A549 (cell line): ENCODE data around the gene MDM1. TPM values are rescaled to one million over a fixed set of nuclear protein-coding genes. Genes with fewer than 3 reads are reported as not detected.

Source experiments
- ATAC-seq, 2 experiments: fragments of 200-7000 bp in 1 of 2; fragments of >200 bp in 1 of 2; cut with Nextera tagmentation in 1 of 2; cut with Tn5 transposase in 1 of 2; 3 replicates each; pipeline versions ENCODE4 v1.8.0 to v1.9.1; 2018 to 2020; ENCODE audit warnings: mild to moderate bottlenecking in 1 of 2, moderate library complexity in 1 of 2
- CTCF ChIA-PET: fragments of 300-600 bp; sonication (Branson Sonifier 250); formaldehyde crosslinking; extraction: SDS; loops from one replicate; lab custom pipeline; 2021; ENCODE audit warnings: antibody characterized with exemption, inconsistent platforms; lab: Yijun Ruan, JAX
- POLR2A ChIA-PET: fragments of 350-600 bp; formaldehyde crosslinking; extraction: SDS; loops from one replicate; lab custom pipeline; 2021; ENCODE audit warnings: antibody characterized with exemption, inconsistent platforms; lab: Yijun Ruan, JAX
- DNase-seq, 2 experiments: peaks; one replicate each; pipeline versions ENCODE4 v3.0.0 to v3.0.0-alpha.2; 2011 to 2016; ENCODE audit warnings: low read depth in 1 of 2, low spot score in 1 of 2
- FAIRE-seq: peaks from 2 replicates; lab custom pipeline; 2011; peaks lifted over from hg19 to GRCh38; lab: Jason Lieb, UNC
- H3K27ac ChIP-seq, 2 experiments: fragments of >200 bp; sonication (Bioruptor Twin); formaldehyde crosslinking; 3 replicates each; pipeline ENCODE4 v1.5.1; 2016 to 2017
- H3K4me1 ChIP-seq: fragments of >200 bp; sonication (Bioruptor Twin); formaldehyde crosslinking; 3 replicates; pipeline ENCODE4 v1.6.1; 2016
- H3K4me2 ChIP-seq: fragments of >200 bp; sonication (Bioruptor Twin); formaldehyde crosslinking; 3 replicates; pipeline ENCODE4 v1.6.1; 2016
- H3K4me3 ChIP-seq: fragments of >200 bp; sonication (Bioruptor Twin); formaldehyde crosslinking; 3 replicates; pipeline ENCODE4 v1.5.1; 2016
- H3K9me3 ChIP-seq: fragments of >200 bp; sonication (Bioruptor Twin); formaldehyde crosslinking; 3 replicates; pipeline ENCODE4 v1.6.1; 2016
- BHLHE40 ChIP-seq: IDR thresholded peaks from 2 replicates; pipeline ENCODE4 v1.6.1; 2012; ENCODE audit warnings: low read depth, low read length, inconsistent platforms
- CHD2 ChIP-seq: fragments of 150-350 bp; IDR thresholded peaks from 2 replicates; pipeline ENCODE4 v1.6.1; 2014; ENCODE audit warnings: low read length; ENCODE audit not compliant: partially characterized antibody
- EHMT2 ChIP-seq: fragments of 200-600 bp; sonication (generic); IDR thresholded peaks from 2 replicates; pipeline ENCODE4 v1.6.1; 2016; ENCODE audit warnings: antibody characterized with exemption, low read depth, mild to moderate bottlenecking, moderate library complexity
- ESRRA ChIP-seq: fragments of 150-350 bp; IDR thresholded peaks from 2 replicates; pipeline ENCODE4 v1.6.1; 2014; ENCODE audit warnings: mild to moderate bottlenecking, low read length, borderline replicate concordance
- FOSB ChIP-seq: fragments of 250-450 bp; sonication (Bioruptor Pico); IDR thresholded peaks from 2 replicates; pipeline ENCODE4 v1.5.0; 2020; ENCODE audit warnings: mild to moderate bottlenecking, moderate library complexity
- GATA3 ChIP-seq: IDR thresholded peaks from 2 replicates; pipeline ENCODE4 v1.6.1; 2012; ENCODE audit warnings: borderline replicate concordance
- HEYL ChIP-seq: fragments of 250-450 bp; sonication (Bioruptor Pico); IDR thresholded peaks from 2 replicates; pipeline ENCODE4 v1.8.0; 2021; ENCODE audit warnings: mild to moderate bottlenecking, moderate library complexity
- HOXB13 ChIP-seq: fragments of 250-450 bp; sonication (Bioruptor Pico); IDR thresholded peaks from 2 replicates; pipeline ENCODE4 v1.5.0; 2020; ENCODE audit warnings: low read depth, mild to moderate bottlenecking, moderate library complexity
- JUN ChIP-seq, 2 experiments: fragments of >200 bp; sonication (Bioruptor Twin); formaldehyde crosslinking; IDR thresholded peaks; 2 replicates in 1 of 2; 3 replicates in 1 of 2; pipeline ENCODE4 v1.6.1; 2016 to 2017
- JUNB ChIP-seq: fragments of >200 bp; sonication (Bioruptor Twin); formaldehyde crosslinking; IDR thresholded peaks from 2 replicates; pipeline ENCODE4 v1.6.1; 2016
- MAFK ChIP-seq: fragments of 450-650 bp; IDR thresholded peaks from 2 replicates; pipeline ENCODE4 v1.6.1; 2014; ENCODE audit not compliant: partially characterized antibody
- MYC ChIP-seq: IDR thresholded peaks from 2 replicates; pipeline ENCODE4 v1.6.1; 2012; ENCODE audit warnings: mild to moderate bottlenecking, inconsistent platforms, low read length, improper control_type of control experiment, borderline replicate concordance
- NFE2L2 ChIP-seq: fragments of 150-350 bp; conservative IDR thresholded peaks from 2 replicates; pipeline ENCODE4 v1.6.1; 2014; ENCODE audit warnings: low read length
- NR3C1 ChIP-seq: fragments of >200 bp; sonication (Bioruptor Twin); formaldehyde crosslinking; IDR thresholded peaks from 3 replicates; pipeline ENCODE4 v1.6.1; 2017
- PHF8 ChIP-seq: fragments of 200-600 bp; sonication (generic); IDR thresholded peaks from 2 replicates; pipeline ENCODE4 v1.6.1; 2016; ENCODE audit warnings: low read depth, mild to moderate bottlenecking, antibody characterized with exemption, moderate library complexity, borderline replicate concordance
- ZFP36 ChIP-seq: fragments of 450-650 bp; IDR thresholded peaks from 2 replicates; pipeline ENCODE4 v1.6.1; 2014; ENCODE audit warnings: borderline replicate concordance; ENCODE audit not compliant: partially characterized antibody
- ZNF302 ChIP-seq: fragments of 250-450 bp; sonication (Bioruptor Pico); IDR thresholded peaks from 2 replicates; pipeline ENCODE4 v1.9.0; 2021; ENCODE audit warnings: inconsistent platforms, mild to moderate bottlenecking, moderate library complexity
- WGBS: methylation state at CpG from one replicate; pipeline ENCODE4 v1.1.6; 2017; ENCODE audit errors: missing lambda C conversion rate; 5-methylcytosine and 5-hydroxymethylcytosine counted together
- polyA plus RNA-seq, 4 experiments: library from polyadenylated mRNA; depleted of rRNA in 3 of 4; stranded (reverse); fragments of >200 nt; fragmentation: RNase III in 1 of 4; extraction: RNeasy Plus Mini Kit Qiagen cat#74134 plus additional on column Dnase treatment in 1 of 4; gene quantifications; 2 replicates in 3 of 4; 3 replicates in 1 of 4; pipeline ENCODE4 v1.2.3, GENCODE V29; 2011 to 2017
- TF ChIP-seq, protein P1 (sequence below): fragments of >200 bp; sonication (Bioruptor Twin); formaldehyde crosslinking; IDR thresholded peaks from 3 replicates; pipeline ENCODE4 v1.6.1; 2016
- TF ChIP-seq, protein P2 (sequence below): IDR thresholded peaks from 2 replicates; pipeline ENCODE4 v1.6.1; 2012
- TF ChIP-seq, protein P3 (sequence below): fragments of >200 bp; sonication (Bioruptor Twin); formaldehyde crosslinking; IDR thresholded peaks from 2 replicates; pipeline ENCODE4 v1.6.1; 2016
- TF ChIP-seq, protein P4 (sequence below): fragments of 150-350 bp; IDR thresholded peaks from 2 replicates; pipeline ENCODE4 v1.6.1; 2014; ENCODE audit warnings: low read depth, mild to moderate bottlenecking, low read length
- TF ChIP-seq, protein P5 (sequence below): fragments of >200 bp; sonication (Bioruptor Twin); formaldehyde crosslinking; IDR thresholded peaks from 3 replicates; pipeline ENCODE4 v1.5.1; 2016
- TF ChIP-seq, protein P6 (sequence below): fragments of 250-450 bp; sonication (Bioruptor Pico); IDR thresholded peaks from 2 replicates; pipeline ENCODE4 v1.5.0; 2021; ENCODE audit warnings: mild to moderate bottlenecking, moderate library complexity, borderline replicate concordance
- TF ChIP-seq, protein P7 (sequence below): fragments of 200-600 bp; sonication (generic); IDR thresholded peaks from 2 replicates; pipeline ENCODE4 v1.6.1; 2016; ENCODE audit warnings: antibody characterized with exemption, mild to moderate bottlenecking, moderate library complexity

Gene MDM1
- polyA plus RNA-seq, 2 of the 4 experiments (the other 2 are of a cell fraction) = 12.5 to 24.5 TPM

DNA sequence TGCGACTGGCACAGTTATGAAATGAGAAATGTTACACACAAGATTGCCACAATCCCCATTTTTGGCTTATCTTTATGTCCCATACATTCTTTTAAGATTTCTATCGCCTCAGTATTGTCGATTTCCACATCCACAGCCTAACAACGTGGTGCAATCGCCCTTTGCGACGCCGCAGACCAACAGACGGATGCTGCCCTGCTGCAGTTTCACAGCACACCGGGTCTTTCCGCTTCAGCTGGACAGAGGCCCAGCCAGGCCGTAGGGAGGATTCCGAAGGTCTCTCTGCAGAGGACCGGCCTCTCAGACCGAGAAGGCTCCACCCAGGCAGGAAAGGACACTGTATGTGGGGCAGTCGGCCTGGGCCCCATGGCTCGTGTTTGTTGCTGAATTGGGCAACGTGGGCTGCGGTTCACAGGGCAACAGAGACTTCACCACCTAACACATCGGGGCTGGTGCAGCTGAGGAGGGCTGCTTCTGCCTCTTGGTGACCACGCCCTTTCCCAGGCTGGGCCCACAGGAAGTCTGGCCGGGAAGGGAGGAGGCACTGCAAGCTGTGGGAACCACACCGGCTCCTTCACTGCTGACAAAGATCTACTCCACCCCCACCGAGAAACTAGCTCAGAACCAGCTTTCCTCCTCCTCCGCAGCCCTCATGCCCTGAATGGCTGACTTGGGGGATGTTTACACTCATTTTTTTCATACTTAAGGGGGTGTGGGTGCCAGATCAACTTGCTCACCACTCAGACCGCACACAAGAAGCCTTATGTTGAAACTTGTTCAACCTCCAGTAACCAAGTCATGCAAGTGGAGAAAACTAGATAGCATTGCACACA lies 32.9 kb upstream of the MDM1 start (continued):
- TF ChIP-seq, protein P1, sequence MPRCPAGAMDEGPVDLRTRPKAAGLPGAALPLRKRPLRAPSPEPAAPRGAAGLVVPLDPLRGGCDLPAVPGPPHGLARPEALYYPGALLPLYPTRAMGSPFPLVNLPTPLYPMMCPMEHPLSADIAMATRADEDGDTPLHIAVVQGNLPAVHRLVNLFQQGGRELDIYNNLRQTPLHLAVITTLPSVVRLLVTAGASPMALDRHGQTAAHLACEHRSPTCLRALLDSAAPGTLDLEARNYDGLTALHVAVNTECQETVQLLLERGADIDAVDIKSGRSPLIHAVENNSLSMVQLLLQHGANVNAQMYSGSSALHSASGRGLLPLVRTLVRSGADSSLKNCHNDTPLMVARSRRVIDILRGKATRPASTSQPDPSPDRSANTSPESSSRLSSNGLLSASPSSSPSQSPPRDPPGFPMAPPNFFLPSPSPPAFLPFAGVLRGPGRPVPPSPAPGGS = 0 out of 3 replicates have a peak, but pooled peaks have one; percentile 24
- peak; percentile 52; the same call in 1 of the 2 replicates for TF ChIP-seq GATA3

DNA sequence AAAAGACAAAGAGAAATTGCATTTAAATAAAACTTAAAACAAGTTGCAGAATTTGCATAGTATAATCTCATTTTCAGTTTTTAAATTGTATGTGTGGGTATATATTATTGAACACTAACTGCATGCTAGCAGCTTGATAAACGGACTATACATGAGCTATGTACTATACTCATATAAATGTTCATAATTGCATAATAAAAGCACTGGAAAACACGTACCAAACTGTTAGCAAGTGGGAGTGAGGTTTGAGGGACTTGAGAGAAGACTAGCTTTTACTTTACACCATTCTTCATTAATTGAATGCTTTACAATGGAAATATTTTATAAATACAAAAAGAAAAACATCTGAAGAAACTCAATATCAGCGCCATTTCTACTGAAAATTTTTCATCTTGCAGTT lies 32.2 kb upstream of the MDM1 start:
- TF ChIP-seq, protein P2, sequence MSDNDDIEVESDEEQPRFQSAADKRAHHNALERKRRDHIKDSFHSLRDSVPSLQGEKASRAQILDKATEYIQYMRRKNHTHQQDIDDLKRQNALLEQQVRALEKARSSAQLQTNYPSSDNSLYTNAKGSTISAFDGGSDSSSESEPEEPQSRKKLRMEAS = no peak
- TF ChIP-seq ZFP36 (no peak), JUNB (no peak), FOSB (CRISPR knock-in tag) (no peak), NFE2L2 (no peak), ESRRA (no peak)
- TF ChIP-seq, protein P3, sequence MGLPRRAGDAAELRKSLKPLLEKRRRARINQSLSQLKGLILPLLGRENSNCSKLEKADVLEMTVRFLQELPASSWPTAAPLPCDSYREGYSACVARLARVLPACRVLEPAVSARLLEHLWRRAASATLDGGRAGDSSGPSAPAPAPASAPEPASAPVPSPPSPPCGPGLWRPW = no peak
- DNase-seq = no peak
- ATAC-seq = no peak
- 76% methylated on average over 3 of the region's 3 CpGs for WGBS
- Histone ChIP-seq H3K4me1 (peaks cover 26% of the 10 kb centered on the region), H3K4me3 (no peak overlapping the region), H3K4me2 (peak overlapping the region; percentile 86), H3K27ac (peak overlapping the region; percentile 86 to 88), H3K9me3 (no peaks in the 10 kb centered on the region)
- POLR2A ChIA-PET = interaction anchor here (0.9 to 2.0 kb wide), 6 partner anchors 12 to 436 kb away, joined by 3 to 21 read pairs (median 4); partner anchors contain the start of genes RAP1B and SLC35E3
- CTCF ChIA-PET = interaction anchor here (0.8 to 1.3 kb wide), 2 partner anchors 78 to 287 kb away, joined by 3 to 4 read pairs; no protein-coding TSS in a partner anchor
- FAIRE-seq = no peak

DNA sequence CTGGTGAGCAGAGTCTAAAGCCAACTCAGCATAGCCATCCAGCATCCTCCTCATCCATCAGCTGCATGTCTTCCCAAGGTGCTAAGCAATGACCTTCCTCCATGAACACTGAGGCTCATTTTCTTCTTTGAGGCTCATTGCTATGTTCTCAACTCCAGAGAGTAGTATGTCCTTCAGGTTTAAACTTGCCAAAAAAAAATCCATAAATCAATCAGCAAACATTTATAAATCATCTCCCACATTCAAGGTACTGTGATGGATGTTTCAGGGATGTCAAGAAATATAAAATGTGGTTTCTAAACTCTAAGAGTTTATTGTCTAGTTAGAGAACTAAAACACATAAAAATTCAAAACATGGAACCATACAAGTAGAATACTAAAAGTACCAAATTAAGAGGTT lies 29.8 kb upstream of the MDM1 start:
- no peaks in the 10 kb centered on the region for H3K9me3 ChIP-seq
- FAIRE-seq = no peak
- H3K4me3 ChIP-seq = no peak overlapping the region
- no peak overlapping the region for H3K27ac ChIP-seq
- DNase-seq = no peak
- peaks cover 34% of the 10 kb centered on the region for H3K4me1 ChIP-seq
- CTCF ChIA-PET = interaction anchor here (3.6 kb wide), 1 partner anchor 248 kb away, joined by 16 read pairs; the partner anchor contains the start of gene RAP1B
- ATAC-seq = no peak
- POLR2A ChIA-PET = no interaction called here
- no peak overlapping the region for H3K4me2 ChIP-seq
- TF ChIP-seq, protein P4, sequence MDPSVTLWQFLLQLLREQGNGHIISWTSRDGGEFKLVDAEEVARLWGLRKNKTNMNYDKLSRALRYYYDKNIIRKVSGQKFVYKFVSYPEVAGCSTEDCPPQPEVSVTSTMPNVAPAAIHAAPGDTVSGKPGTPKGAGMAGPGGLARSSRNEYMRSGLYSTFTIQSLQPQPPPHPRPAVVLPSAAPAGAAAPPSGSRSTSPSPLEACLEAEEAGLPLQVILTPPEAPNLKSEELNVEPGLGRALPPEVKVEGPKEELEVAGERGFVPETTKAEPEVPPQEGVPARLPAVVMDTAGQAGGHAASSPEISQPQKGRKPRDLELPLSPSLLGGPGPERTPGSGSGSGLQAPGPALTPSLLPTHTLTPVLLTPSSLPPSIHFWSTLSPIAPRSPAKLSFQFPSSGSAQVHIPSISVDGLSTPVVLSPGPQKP = no peak
- TF ChIP-seq, protein P5, sequence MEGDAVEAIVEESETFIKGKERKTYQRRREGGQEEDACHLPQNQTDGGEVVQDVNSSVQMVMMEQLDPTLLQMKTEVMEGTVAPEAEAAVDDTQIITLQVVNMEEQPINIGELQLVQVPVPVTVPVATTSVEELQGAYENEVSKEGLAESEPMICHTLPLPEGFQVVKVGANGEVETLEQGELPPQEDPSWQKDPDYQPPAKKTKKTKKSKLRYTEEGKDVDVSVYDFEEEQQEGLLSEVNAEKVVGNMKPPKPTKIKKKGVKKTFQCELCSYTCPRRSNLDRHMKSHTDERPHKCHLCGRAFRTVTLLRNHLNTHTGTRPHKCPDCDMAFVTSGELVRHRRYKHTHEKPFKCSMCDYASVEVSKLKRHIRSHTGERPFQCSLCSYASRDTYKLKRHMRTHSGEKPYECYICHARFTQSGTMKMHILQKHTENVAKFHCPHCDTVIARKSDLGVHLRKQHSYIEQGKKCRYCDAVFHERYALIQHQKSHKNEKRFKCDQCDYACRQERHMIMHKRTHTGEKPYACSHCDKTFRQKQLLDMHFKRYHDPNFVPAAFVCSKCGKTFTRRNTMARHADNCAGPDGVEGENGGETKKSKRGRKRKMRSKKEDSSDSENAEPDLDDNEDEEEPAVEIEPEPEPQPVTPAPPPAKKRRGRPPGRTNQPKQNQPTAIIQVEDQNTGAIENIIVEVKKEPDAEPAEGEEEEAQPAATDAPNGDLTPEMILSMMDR = no peak
- TF ChIP-seq JUN (IDR thresholded peaks at IDR 0.05) = no peak
- TF ChIP-seq PHF8 = no peak
- no peak for TF ChIP-seq BHLHE40
- no peak for TF ChIP-seq EHMT2
- no peak for TF ChIP-seq HOXB13 (CRISPR knock-in tag)
- TF ChIP-seq MYC = no peak
- TF ChIP-seq, protein P6, sequence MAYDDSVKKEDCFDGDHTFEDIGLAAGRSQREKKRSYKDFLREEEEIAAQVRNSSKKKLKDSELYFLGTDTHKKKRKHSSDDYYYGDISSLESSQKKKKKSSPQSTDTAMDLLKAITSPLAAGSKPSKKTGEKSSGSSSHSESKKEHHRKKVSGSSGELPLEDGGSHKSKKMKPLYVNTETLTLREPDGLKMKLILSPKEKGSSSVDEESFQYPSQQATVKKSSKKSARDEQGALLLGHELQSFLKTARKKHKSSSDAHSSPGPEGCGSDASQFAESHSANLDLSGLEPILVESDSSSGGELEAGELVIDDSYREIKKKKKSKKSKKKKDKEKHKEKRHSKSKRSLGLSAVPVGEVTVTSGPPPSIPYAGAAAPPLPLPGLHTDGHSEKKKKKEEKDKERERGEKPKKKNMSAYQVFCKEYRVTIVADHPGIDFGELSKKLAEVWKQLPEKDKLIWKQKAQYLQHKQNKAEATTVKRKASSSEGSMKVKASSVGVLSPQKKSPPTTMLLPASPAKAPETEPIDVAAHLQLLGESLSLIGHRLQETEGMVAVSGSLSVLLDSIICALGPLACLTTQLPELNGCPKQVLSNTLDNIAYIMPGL = no peak
- no peak for TF ChIP-seq HEYL (CRISPR knock-in tag)
- TF ChIP-seq NR3C1 = no peak
- no peak for TF ChIP-seq ESRRA
- TF ChIP-seq, protein P7, sequence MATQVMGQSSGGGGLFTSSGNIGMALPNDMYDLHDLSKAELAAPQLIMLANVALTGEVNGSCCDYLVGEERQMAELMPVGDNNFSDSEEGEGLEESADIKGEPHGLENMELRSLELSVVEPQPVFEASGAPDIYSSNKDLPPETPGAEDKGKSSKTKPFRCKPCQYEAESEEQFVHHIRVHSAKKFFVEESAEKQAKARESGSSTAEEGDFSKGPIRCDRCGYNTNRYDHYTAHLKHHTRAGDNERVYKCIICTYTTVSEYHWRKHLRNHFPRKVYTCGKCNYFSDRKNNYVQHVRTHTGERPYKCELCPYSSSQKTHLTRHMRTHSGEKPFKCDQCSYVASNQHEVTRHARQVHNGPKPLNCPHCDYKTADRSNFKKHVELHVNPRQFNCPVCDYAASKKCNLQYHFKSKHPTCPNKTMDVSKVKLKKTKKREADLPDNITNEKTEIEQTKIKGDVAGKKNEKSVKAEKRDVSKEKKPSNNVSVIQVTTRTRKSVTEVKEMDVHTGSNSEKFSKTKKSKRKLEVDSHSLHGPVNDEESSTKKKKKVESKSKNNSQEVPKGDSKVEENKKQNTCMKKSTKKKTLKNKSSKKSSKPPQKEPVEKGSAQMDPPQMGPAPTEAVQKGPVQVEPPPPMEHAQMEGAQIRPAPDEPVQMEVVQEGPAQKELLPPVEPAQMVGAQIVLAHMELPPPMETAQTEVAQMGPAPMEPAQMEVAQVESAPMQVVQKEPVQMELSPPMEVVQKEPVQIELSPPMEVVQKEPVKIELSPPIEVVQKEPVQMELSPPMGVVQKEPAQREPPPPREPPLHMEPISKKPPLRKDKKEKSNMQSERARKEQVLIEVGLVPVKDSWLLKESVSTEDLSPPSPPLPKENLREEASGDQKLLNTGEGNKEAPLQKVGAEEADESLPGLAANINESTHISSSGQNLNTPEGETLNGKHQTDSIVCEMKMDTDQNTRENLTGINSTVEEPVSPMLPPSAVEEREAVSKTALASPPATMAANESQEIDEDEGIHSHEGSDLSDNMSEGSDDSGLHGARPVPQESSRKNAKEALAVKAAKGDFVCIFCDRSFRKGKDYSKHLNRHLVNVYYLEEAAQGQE = no peak
- TF ChIP-seq MAFK = no peak
- no peak for TF ChIP-seq CHD2
- TF ChIP-seq ZNF302 (CRISPR knock-in tag) = no peak
